HepG2 (cell line): ENCODE results near the gene SLC5A10. TPM values are rescaled to one million over a fixed set of nuclear protein-coding genes. Genes with fewer than 3 reads are reported as not detected.
A peak's percentile ranks its signal among the peaks of the same experiment; 100 is the strongest.

Source experiments
- CC2D1A ChIP-seq: sonication (generic); formaldehyde crosslinking; IDR thresholded peaks from 2 replicates; pipeline ENCODE4 v1.8.1; 2023; ENCODE audit warnings: mild to moderate bottlenecking, missing genetic modification reagents
- HOXA5 ChIP-seq: sonication (generic); formaldehyde crosslinking; IDR thresholded peaks from 2 replicates; pipeline ENCODE4 v1.4.0; 2020; ENCODE audit warnings: missing genetic modification reagents
- MIER2 ChIP-seq: IDR thresholded peaks from 2 replicates; pipeline ENCODE4 v1.6.1; 2016; ENCODE audit warnings: missing biosample characterization, missing genetic modification reagents
- NRL ChIP-seq: sonication (generic); formaldehyde crosslinking; IDR thresholded peaks from 2 replicates; pipeline ENCODE4 v1.5.0; 2020; ENCODE audit warnings: missing genetic modification reagents, mild to moderate bottlenecking, moderate library complexity, borderline replicate concordance
- RFX5 ChIP-seq: IDR thresholded peaks from 2 replicates; pipeline ENCODE4 v1.6.1; 2011; ENCODE audit warnings: low read depth, low read length, improper control_type of control experiment
- SKI ChIP-seq: fragments of 450-650 bp; IDR thresholded peaks from one replicate; pipeline ENCODE4 v1.6.1; 2018; ENCODE audit warnings: mild to moderate bottlenecking; ENCODE audit not compliant: partially characterized antibody
- TARDBP ChIP-seq: sonication (generic); formaldehyde crosslinking; IDR thresholded peaks from 2 replicates; pipeline ENCODE4 v1.8.0; 2022; ENCODE audit warnings: mild to moderate bottlenecking, missing genetic modification reagents
- THRA ChIP-seq: sonication (generic); formaldehyde crosslinking; IDR thresholded peaks from 2 replicates; pipeline ENCODE4 v1.4.0; 2020; ENCODE audit warnings: missing genetic modification reagents, borderline replicate concordance
- ZBTB10 ChIP-seq: sonication (generic); formaldehyde crosslinking; IDR thresholded peaks from 2 replicates; pipeline ENCODE4 v1.4.0; 2020; ENCODE audit warnings: missing genetic modification reagents, borderline replicate concordance
- ZNF432 ChIP-seq: sonication (generic); formaldehyde crosslinking; IDR thresholded peaks from 2 replicates; pipeline ENCODE4 v1.5.0; 2020; ENCODE audit warnings: missing genetic modification reagents, mild to moderate bottlenecking, borderline replicate concordance
- ZNF510 ChIP-seq: sonication (generic); formaldehyde crosslinking; IDR thresholded peaks from 2 replicates; pipeline ENCODE4 v1.4.0; 2020; ENCODE audit warnings: low read depth, mild to moderate bottlenecking, missing genetic modification reagents
- ZNF543 ChIP-seq: sonication (generic); formaldehyde crosslinking; IDR thresholded peaks from 2 replicates; pipeline ENCODE4 v1.4.0; 2020; ENCODE audit warnings: mild to moderate bottlenecking, missing genetic modification reagents
- ZNF740 ChIP-seq: sonication (generic); formaldehyde crosslinking; IDR thresholded peaks from 2 replicates; pipeline ENCODE4 v1.4.0; 2020; ENCODE audit warnings: missing genetic modification reagents
- ZNF781 ChIP-seq: sonication (generic); formaldehyde crosslinking; IDR thresholded peaks from 2 replicates; pipeline ENCODE4 v1.5.1; 2020; ENCODE audit warnings: borderline replicate concordance, mild to moderate bottlenecking, missing genetic modification reagents; ENCODE audit errors: not compliant biosample characterization
- ZNF788 ChIP-seq: sonication (generic); formaldehyde crosslinking; IDR thresholded peaks from 2 replicates; pipeline ENCODE4 v1.5.0; 2020; ENCODE audit warnings: mild to moderate bottlenecking, missing genetic modification reagents, borderline replicate concordance
- ZNF878 ChIP-seq: sonication (generic); formaldehyde crosslinking; IDR thresholded peaks from 2 replicates; pipeline ENCODE4 v1.8.1; 2023; ENCODE audit warnings: mild to moderate bottlenecking, missing genetic modification reagents, moderate library complexity
- polyA plus RNA-seq, 8 experiments: library from polyadenylated mRNA; depleted of rRNA in 3 of 8; stranded (reverse) in 7 of 8; unstranded in 1 of 8; fragments of >200 nt; fragmentation: Illumina TruSeq in 4 of 8; extraction: Trizol in 4 of 8; gene quantifications; 2 replicates each; pipeline versions ENCODE4 v1.2.1 to v1.2.3, GENCODE V29; 2011 to 2016; ENCODE audit warnings: low read depth in 4 of 8, missing spikeins in 1 of 8, mixed read lengths in 1 of 8; ENCODE audit not compliant: insufficient read depth in 1 of 8
- total RNA-seq, 5 experiments: library from RNA; depleted of rRNA; stranded (reverse); fragments of >200 nt; fragmentation: Illumina TruSeq; extraction: Trizol; gene quantifications; 2 replicates each; pipeline ENCODE4 v1.2.3, GENCODE V29; 2016; ENCODE audit warnings: low read depth in 1 of 5
- TF ChIP-seq, protein P1 (sequence below): sonication (generic); formaldehyde crosslinking; IDR thresholded peaks from 2 replicates; pipeline ENCODE4 v1.5.0; 2020; ENCODE audit warnings: mild to moderate bottlenecking, missing genetic modification reagents
- TF ChIP-seq, protein P2 (sequence below): sonication (generic); formaldehyde crosslinking; IDR thresholded peaks from 2 replicates; pipeline ENCODE4 v1.5.1; 2020; ENCODE audit warnings: mild to moderate bottlenecking, missing genetic modification reagents, moderate library complexity

SLC5A10 gene
- total and polyA plus RNA-seq, 2 of the 13 experiments (the other 11 are each of a cell fraction or from before 2014, with no cell fraction given): 0.05 TPM; not detected in 1

DNA sequence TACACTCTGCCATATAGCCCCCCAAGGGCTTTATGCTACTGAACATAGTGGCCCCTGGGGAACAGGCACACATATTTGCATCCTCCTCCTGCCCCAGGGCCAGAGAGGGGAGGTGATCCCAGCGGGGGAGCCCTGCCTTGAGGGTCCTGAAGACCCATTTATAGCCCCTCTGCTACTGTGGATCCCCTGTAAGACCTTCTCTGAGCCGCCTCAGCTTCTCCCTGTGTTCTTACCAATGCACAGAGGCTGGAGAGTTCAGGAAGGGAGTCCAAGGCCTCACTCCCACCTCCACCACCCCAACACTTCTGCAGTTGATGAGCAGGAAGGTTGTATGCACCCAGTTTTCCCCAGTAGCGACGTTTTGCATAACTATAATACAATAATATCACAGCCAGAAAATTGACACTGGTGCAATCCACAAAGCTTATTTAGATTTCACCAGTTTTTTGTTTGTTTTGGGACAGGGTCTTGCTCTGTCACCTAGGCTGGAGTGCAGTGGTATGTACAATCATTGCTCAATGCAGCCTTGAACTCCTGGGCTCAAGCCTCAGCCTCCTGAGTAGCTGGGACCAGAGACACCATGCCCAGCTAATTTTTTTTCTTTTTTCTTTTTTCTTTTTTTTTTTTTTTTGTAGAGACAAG lies 53.9 kb downstream of the SLC5A10 start (continued):
- TF ChIP-seq, protein P1, sequence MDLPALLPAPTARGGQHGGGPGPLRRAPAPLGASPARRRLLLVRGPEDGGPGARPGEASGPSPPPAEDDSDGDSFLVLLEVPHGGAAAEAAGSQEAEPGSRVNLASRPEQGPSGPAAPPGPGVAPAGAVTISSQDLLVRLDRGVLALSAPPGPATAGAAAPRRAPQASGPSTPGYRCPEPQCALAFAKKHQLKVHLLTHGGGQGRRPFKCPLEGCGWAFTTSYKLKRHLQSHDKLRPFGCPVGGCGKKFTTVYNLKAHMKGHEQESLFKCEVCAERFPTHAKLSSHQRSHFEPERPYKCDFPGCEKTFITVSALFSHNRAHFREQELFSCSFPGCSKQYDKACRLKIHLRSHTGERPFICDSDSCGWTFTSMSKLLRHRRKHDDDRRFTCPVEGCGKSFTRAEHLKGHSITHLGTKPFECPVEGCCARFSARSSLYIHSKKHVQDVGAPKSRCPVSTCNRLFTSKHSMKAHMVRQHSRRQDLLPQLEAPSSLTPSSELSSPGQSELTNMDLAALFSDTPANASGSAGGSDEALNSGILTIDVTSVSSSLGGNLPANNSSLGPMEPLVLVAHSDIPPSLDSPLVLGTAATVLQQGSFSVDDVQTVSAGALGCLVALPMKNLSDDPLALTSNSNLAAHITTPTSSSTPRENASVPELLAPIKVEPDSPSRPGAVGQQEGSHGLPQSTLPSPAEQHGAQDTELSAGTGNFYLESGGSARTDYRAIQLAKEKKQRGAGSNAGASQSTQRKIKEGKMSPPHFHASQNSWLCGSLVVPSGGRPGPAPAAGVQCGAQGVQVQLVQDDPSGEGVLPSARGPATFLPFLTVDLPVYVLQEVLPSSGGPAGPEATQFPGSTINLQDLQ (CRISPR knock-in tag): no peak
- peak; percentile 74; the same call in 1 of the 2 replicates for TF ChIP-seq ZNF788 (CRISPR knock-in tag)
- TF ChIP-seq MIER2: no peak
- peak; percentile 89; the same call in 1 of the 2 replicates for TF ChIP-seq THRA (CRISPR knock-in tag)
- no peak for TF ChIP-seq RFX5
- TF ChIP-seq, protein P2, sequence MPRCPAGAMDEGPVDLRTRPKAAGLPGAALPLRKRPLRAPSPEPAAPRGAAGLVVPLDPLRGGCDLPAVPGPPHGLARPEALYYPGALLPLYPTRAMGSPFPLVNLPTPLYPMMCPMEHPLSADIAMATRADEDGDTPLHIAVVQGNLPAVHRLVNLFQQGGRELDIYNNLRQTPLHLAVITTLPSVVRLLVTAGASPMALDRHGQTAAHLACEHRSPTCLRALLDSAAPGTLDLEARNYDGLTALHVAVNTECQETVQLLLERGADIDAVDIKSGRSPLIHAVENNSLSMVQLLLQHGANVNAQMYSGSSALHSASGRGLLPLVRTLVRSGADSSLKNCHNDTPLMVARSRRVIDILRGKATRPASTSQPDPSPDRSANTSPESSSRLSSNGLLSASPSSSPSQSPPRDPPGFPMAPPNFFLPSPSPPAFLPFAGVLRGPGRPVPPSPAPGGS (CRISPR knock-in tag): no peak
- TF ChIP-seq ZNF781: no peak
- TF ChIP-seq SKI: peak; percentile 84
- TF ChIP-seq ZNF510 (CRISPR knock-in tag): no peak
- TF ChIP-seq CC2D1A (CRISPR knock-in tag): no peak
- no peak for TF ChIP-seq ZNF432 (CRISPR knock-in tag)
- 0 out of 2 replicates have a peak, but pooled peaks have one; percentile 40 for TF ChIP-seq HOXA5
- TF ChIP-seq ZNF740 (CRISPR knock-in tag): no peak
- TF ChIP-seq TARDBP: peak; percentile 82; the same call in 1 of the 2 replicates
- no peak for TF ChIP-seq ZNF878
- TF ChIP-seq ZNF543 (CRISPR knock-in tag): no peak
- no peak for TF ChIP-seq ZBTB10
- no peak for TF ChIP-seq NRL (CRISPR knock-in tag)
